ENCODE measurements around the gene PAK5.

GRCh38 chr20:9565910-9566550 is 272.8 kb downstream of the PAK5 start:
- TF ChIP-seq POLR2AphosphoS5 (IDR thresholded peaks at IDR 0.05; ENCODE audit: low read depth, low read length), result no peak
- no peak for TF ChIP-seq TAF1 (IDR thresholded peaks at IDR 0.05; ENCODE audit: borderline replicate concordance, low read depth, low read length)
